Activated T-cell treated with anti-CD3 and anti-CD28 coated beads for 1 hour (primary cell): ENCODE results near the gene CTNNA3.
"Not testable (repeated sequence)": the region's sequence is repeated elsewhere in the genome, so short reads cannot be mapped to it uniquely, and the experiment has no call there.

ENCODE experiments used
- DNase-seq: peaks from one replicate; pipeline ENCODE4 v3.0.0-alpha.2; 2020; ENCODE audit warnings: low read depth

The CTNNA3 gene

DNA sequence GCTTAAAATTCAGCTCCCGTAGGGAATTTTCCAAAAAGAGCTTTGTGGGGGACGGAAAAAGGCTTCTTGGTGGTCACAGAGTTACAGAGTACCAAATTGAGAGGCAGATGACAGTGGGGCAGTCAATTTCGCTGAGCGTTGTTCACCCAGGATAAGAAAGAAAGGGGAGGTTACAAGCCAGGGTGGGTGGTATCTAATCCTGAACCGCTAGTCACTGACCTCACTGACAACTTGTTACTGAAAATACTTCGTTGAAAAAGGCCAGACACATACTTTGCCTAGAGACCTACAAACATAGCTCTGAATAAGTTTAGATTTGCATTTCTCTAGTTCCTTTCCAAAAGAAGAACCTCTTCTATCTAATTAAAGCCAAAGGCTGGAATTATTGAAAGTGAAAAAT, at the start of gene CTNNA3:
CTNNA3 (minus strand) TSS at position 167 of the 400 bp plus-strand sequence.
- no peak for DNase-seq

DNA sequence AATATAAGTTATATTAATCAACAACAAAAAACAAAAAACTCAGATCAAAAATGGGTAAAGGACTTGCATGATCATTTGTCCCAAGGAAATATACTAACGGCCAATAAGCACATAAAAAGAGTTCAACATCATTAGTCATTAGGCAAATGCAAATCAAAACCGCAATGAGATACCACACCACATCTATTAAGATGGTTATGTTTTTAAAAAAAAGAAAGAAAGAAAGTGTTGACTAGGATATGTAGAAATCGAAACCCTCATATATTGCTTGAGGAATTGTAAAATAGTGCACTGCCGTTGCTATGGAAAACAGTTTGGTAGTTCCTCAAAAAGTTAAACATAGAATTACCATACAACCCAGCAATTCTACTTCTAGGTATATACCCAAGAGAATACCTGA, 39.4 kb upstream of the CTNNA3 start:
- DNase-seq, result no peak

DNA sequence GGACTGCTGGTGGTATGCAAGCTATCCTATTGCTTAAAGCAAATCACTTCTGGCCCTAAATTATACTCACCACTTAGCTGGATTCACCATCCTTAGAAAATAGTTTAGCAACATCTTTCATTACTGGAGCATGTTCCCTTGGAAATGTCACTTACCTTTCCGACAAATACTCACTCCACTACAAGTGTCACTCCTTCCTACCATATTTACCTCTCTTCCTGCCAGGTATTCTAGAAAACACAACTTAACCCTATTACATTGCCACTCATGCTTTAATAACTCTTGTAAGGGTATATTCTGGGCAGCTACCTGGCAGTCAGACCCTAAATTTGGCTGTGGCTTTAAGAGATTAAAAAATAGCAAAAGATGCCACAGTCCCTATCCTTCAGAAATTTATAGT, 37.5 kb upstream of the CTNNA3 start:
- DNase-seq, result no peak

DNA sequence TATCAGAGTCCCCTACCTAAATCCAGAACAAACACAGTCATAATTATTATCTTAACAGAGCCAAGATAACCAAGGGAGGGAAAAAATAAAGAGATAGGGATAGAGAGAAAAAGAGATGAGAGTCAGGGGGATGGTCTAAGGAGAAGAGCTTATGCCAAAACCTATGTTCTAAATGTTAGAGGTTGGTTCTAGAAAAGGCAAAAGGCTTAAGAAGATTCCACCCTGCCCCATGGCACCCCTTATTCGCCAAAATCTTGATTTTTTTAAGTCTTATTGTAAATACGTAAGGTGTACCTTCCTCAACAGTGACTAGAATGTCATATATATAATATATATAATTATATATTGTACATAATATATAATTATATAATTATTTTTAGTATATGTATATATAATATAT, 29.6 kb upstream of the CTNNA3 start:
- no peak for DNase-seq

- DNase-seq, result no peak
Measured at GRCh38 chr10:67723601-67724000, 27.6 kb upstream of the CTNNA3 start.

DNA sequence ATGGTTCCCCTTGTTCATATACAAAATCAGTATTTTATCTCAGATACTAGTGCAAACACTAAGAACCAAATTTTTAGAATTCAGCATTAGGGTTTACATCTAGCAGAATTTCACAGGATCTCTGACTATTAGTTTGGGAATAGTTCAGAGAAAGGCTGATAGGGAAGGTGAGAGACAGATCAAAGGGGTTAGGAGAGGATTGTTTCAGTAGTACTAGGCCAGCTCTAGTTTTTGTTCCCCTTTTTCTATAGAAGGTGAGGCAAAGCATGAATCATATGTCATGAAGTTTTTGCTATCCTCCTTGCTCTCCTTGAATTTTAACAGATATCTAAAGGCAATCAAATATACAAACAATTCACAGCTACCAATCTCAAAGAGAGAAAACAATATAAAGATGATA, 26.1 kb upstream of the CTNNA3 start:
- DNase-seq, result no peak

GRCh38 chr10:67716455-67716854, 20.5 kb upstream of the CTNNA3 start:
- DNase-seq, result not testable (repeated sequence)

GRCh38 chr10:67705921-67706320, 9.9 kb upstream of the CTNNA3 start:
- no peak for DNase-seq

DNA sequence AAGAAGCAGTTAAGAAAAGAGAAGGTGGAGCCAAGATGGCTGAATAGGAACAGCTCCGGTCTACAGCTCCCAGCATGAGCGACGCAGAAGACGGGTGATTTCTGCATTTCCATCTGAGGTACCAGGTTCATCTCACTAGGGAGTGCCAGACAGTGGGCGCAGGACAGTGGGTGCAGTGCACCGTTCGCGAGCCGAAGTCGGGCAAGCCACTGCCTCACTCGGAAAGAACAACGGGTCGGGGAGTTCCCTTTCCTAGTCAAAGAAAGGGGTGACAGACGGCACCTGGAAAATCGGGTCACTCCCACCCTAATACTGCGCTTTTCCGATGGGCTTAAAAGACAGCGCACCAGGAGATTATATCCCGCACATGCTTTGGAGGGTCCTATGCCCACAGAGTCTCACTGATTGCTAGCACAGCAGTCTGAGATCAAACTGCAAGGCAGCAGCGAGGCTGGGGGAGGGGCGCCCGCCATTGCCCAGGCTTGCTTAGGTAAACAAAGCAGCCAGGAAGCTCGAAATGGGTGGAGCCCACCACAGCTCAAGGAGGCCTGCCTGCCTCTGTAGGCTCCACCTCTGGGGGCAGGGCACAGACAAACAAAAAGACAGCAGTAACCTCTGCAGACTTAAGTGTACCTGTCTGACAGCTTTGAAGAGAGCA, 3.7 kb upstream of the CTNNA3 start:
- DNase-seq, result not testable (repeated sequence)

- DNase-seq, result no peak
Measured at GRCh38 chr10:67698164-67698563, 2.2 kb upstream of the CTNNA3 start.

DNA sequence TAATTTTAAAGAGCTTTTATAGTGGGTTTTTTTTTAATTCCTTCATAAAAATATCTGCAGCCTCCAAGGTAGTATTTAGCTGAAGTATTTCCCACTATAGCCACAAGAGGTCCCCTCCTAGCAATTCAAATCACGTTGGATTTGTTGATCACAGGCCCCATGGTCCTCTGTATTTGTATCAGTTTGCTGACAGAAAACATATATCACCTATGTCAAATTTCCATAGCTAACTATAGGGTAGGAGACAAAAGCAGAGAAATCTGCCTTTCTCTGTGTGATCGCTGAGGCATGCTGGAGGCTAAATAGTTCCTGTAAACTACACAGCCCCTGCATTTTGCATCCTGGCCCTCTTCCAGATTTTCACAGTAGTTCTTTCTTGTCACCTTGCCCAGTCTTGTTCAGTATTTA, 1.7 kb upstream of the CTNNA3 start:
- no peak for DNase-seq

GRCh38 chr10:67696679-67697078, 684 bp upstream of the CTNNA3 start:
- DNase-seq, result no peak

- no peak for DNase-seq
Measured at GRCh38 chr10:67695555-67695954, 440 bp downstream of the CTNNA3 start.

- not testable (repeated sequence) for DNase-seq
Measured at GRCh38 chr10:67691861-67692260, 4.1 kb downstream of the CTNNA3 start.

- DNase-seq, result not testable (repeated sequence)
Measured at GRCh38 chr10:67690540-67690939, 5.5 kb downstream of the CTNNA3 start.

DNA sequence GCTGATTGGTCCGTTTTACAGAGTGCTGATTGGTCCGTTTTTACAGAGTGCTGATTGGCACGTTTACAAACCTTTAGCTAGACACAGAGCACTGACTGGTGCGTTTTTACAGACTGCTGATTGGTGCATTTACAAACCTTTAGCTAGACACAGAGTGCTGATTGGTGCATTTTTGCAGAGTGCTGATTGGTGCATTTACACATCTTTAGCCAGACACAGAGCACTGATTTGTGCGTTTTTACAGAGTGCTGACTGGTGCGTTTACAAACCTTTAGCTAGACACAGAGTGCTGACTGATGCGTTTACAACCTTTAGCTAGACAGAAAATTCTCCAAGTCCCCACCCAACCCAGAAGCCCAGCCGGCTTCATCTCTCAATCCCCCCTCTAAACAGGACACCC, 11.9 kb downstream of the CTNNA3 start:
- DNase-seq, result not testable (repeated sequence)

DNA sequence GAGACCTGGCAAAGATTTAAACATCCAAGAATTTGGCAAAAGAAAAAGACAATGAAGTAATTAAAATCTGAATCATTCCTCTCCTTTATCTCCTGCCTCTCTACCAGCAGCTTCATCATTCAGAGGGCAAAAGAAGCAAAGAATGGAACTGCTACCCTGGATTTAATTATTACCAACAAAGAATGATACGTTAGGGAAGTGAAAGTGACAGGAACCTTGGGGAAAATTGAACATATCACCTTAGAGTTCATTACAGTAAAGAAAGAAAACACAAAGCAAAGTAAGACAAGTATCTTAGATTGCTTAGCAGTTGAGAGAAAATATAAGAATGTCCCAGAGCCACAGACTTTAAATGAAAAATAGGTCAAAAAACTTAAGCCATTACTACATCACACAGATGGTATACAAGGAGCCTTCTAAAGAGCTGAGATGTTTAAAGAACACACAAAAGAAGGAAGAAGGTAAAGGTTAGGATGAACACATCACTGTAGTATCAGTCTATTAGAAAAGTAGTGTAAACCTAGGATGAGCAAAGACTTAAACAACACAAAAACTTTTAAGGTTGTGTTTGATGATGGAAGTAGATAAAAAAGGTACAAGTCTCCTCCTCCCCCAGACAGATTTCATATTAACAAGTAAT, 17.5 kb downstream of the CTNNA3 start:
- DNase-seq, result no peak

DNA sequence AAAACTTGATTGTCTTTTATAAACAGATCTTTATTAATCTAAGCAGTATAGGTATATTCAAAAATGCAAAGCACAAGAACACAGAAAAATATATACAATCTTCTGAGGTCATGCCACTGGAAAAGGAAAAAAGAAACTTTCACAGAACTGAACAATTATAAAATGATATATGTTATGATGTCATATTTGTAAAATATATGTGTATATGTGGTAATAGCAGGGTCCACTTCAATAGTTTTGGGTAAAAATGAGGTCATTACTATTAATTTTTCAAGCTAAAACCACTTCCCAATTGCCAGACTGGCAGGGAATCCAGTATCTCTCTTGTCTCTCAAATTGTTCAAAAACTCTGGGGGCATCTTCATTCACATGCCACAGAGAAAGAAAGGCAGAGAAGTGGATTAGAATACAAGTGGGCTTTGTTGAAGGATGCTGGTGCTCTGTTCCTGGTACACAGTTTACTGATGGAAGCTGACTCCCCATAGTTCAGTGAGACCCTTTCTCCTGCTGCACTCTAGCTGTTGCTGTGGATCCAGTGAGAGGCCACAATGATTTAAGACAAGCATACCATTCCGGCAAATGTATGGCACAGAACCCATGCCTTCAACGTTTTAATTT, 19.7 kb downstream of the CTNNA3 start:
- no peak for DNase-seq

DNA sequence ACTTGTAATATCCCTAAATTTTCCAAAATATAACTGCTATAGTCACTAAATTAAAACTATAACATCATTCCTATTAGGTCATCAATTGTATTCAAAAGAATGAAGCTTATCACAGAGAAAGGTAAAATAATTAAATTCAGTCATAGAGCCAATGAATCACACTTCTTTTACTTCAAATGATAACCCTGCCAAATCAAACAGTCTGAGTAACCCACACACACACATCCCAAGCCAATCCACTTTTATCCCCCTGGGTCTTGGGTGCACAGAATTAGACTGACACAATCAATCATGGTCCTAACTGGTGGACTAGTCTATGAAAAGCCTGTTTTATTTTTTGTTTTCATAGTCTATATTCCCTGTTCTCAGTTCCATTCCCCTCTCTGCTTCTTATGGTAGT, 25.6 kb downstream of the CTNNA3 start:
- no peak for DNase-seq

DNA sequence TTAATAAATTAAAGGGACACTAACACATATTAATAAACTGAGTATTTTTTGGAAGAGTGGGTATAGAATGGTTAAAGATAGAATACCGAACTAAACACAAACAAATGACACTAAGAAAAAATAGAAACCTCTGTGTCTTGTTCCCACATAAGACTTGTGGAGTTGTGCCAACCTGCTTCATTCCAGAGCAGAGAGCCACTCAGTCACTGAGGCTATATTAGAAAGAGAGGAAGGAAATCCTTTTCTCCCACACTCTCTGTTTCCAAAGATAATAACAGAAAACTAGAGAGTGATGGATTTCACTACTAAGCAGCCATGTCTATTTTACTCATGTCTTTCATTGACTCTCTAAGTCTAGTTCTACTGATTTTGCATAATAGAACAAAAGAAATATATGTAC, 26.0 kb downstream of the CTNNA3 start:
- no peak for DNase-seq

GRCh38 chr10:67668448-67668847, 27.5 kb downstream of the CTNNA3 start:
- no peak for DNase-seq

- no peak for DNase-seq
Measured at GRCh38 chr10:67667035-67667425, 29.0 kb downstream of the CTNNA3 start.

- DNase-seq, result no peak
Measured at GRCh38 chr10:67666416-67667034, 29.5 kb downstream of the CTNNA3 start.
